T-helper 1 cell (primary cell): Measurements from ENCODE around the gene WBP1L.

Experiments used
- DNase-seq, 5 donors: peaks; one replicate each; pipeline ENCODE4 v3.0.0-alpha.2; 2012 to 2020

Gene WBP1L

GRCh38 chr10:102759497-102760210, 15.9 kb downstream of the WBP1L start:
- DNase-seq = no peak

DNA sequence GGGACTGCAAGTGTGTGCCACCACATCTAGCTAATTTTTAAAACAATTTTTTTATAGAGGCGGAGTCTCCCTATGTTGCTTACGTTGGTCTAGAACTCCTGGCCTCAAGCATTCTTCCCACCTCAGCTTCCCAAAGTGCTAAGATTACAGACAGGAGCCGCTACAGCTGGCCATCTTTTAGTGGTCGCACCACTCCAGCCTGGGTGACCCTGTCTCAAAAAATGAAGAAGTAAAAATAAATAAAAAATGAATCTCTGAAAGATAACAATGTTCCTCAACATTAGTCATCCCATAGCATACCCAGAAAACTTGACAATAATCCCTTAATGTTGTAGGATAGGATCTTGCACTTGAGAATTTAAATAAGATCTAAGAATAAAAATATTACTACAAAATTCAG, 18.2 kb downstream of the WBP1L start:
- no peak for DNase-seq

DNA sequence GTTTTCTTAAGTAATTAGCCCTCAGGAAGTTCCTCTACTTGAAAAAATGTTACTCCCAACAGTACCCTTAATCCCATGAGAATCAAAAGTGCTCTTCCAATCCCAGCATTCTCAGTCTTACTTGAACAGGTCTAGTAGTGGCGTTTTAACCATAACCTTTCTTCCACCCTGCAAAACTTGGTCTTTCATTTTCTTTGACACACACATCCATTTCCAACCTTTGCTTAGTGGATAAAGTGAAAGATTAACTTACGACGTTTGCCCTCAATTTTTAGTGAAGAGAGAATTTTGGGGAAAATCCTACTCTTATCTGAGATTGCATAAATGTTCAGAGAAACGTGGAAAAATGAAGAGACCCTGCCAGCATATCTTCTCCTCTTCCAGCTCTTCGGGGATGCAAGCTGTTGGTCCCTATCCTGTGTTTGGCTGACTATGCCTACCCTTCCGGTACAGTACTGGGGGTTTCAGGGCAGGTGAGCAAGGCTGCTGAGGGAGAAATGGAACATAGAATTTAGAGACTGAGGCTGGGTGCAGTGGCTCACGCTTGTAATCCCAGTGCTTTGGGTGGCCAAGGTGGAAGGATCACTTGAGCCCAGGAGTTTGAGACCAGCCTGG, 18.8 kb downstream of the WBP1L start:
- no peak for DNase-seq

GRCh38 chr10:102763037-102763607, 19.4 kb downstream of the WBP1L start:
- no peak for DNase-seq

DNA sequence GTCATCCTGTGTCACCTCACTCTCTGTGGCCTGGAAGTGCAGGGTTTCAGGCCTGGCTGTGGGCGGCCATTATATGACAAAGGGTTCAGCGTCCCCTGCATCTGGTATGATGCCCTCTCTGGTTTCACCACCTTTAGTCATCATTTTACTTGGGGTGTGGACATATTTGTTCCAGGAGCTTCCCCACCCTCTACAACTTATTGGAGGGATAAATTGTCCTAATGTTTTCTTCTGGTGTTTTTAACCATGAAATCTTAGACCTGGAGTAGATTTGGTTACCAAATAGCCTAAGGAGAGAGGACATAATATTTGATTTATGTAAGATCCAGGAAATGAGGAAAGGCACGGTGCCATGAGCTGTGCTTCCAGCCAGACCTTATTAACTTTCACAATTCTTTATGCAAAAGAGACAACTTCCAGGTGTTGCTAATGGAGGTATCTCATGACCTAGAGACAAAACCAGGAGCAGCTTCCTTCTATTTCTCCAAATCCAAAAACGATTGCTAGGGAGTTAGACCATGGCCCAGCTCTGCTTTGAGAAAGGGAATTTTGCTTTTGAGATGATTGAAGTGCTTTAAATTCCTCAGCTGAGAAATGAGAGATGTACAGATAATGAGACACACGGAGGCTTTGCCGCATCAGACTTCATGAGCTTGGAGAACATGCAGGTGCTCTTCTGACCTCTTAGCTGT, 20.9 kb downstream of the WBP1L start:
- DNase-seq = no peak

DNA sequence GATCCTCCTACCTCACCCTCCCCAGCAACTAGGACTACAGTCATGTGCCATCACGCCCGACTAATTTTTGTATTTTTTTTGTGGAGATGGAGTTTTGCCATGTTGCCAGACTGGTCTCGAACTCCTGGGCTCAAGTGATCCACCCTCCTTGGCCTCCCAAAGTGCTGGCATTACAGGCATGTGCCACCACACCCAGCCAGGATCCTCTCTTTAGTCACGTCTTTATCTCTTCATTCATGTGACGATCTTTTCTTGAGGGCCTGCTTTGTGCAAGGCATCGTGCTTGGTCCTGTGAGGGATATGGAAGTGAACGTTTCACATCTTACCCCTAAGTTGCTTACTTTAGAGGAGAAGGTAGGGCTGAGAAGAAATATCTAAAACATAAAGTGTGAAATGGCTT, 21.6 kb downstream of the WBP1L start:
- no peak for DNase-seq

DNA sequence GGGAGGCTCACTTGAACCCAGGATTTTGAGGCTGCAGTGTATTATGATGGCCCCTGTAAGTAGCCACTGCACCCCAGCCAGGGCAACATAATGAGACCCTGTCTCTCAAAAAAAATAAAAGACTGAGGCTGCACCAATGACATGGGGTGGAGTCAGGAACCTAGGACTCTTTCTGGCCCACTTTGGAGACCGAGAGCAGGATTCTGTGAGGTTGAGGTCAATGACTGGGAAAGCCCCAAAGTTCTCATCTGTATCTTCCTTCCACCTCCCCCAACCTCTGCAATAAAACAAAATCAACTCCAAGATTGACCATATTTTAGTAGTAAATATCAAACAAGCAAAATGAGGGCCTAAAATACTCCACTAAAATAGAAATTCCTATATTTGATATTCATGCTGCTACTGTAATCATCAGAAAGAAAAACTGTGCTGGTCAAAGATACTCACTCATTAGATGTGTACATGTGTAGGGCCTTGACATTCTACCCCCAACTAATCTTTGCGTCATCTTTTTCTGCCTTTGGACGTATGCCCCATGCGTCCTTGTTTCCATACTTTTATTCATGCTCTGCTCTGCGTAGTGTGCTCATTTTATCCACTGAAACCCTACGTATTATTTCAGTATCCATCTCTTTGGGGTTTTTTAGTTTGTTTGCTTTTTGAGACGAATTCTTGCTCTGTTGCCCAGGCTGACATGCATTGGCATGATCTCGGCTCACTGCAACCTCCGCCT, 23.8 kb downstream of the WBP1L start:
- no peak for DNase-seq

DNA sequence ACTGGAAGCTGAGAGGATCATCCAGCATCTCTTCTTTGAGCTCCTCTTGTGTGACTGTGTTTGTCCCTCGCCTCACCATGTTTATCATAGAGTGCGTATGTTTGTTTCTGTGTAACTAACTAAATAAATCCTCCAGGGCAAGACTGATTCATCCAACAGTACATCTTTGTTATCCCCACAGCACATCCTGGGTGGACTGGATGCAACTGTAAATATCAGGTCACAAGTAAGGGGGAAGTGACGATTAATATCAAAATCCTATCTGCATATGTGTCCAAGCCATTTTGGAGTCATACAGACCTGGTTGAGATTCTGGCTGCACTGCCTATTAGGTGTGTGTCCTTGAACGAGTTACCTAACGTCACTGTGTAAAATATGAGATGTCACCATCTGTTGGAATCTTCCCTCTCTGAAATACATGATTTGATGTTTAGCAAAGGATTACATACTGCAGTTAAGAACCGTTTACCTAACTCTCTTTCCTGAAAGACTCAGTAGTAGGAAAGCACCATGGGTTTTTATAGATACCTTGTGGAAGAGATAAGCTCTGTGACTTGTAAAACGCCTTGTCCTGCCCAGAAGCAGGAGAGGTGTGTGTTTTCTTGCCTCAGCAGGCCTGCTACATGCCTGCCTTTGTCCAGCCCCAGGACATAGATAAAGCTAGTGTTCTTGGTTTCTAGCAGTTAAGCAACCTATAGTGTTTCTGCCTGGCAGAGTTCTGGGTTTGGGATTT, 25.8 kb downstream of the WBP1L start:
- no peak for DNase-seq

- no peak for DNase-seq
These were observed 26.3 kb downstream of the WBP1L start for GRCh38 chr10:102770108-102770482.

GRCh38 chr10:102770792-102771191, 27.0 kb downstream of the WBP1L start:
- no peak for DNase-seq

GRCh38 chr10:102773320-102773719, 29.6 kb downstream of the WBP1L start:
- no peak for DNase-seq

DNA sequence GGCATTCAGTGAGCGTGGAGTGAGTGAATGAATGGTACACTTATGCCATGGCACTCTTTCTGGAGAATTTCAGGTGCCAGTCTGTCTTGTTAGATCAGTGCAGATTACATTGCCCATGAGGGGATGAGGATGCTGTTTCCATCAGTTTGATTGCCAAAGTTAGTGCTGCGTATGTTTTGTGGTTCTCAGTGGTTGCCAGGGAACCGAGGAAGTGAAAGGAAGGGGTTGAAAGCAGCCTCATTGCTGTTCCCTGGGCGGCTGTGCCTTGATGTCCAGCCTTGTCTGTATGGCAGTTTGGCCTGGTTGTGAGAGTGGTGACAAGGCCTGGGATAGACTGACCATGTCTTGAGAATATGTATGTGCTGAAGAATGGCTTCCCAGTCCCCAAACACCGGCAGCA, 30.2 kb downstream of the WBP1L start:
- peak in 1 of 5 donors; percentile 15 for DNase-seq

- no peak for DNase-seq
These were observed 31.6 kb downstream of the WBP1L start for GRCh38 chr10:102775201-102775934.

DNA sequence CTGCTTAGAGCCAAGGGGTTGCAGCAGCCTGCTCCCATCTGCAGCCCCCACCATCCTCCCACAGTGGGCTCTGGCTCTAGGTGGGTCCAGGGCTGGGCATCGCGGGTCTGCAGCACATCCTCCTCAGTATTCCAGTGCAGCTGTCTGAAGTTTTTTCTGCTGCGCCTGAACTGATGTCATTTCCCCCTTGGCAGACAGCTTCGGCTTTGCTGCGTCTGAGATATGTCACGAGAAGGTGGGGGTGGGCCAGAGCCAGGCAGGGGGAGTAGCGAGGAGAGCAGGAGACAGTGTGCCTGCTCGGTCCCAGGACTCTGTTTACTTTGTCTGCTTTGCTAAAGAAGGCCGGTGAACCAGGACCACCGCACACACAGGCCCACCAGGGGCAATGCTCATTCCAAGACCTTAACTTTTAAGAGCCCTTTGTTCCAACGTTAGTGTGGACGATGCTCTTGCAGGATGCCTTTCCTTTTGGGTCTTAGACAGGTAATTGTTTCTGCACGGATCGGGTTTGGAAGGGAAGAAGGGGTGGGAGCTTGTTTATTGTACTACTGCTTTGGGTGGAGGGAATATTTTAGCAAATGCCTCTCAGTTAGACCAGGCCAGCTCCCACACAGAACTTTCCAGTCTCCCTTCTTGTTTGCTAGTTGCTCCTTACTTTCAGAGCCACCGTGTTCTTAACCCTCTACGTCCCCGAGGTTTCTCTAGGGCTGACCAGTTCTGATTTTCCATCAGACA, 32.4 kb downstream of the WBP1L start:
- no peak for DNase-seq

DNA sequence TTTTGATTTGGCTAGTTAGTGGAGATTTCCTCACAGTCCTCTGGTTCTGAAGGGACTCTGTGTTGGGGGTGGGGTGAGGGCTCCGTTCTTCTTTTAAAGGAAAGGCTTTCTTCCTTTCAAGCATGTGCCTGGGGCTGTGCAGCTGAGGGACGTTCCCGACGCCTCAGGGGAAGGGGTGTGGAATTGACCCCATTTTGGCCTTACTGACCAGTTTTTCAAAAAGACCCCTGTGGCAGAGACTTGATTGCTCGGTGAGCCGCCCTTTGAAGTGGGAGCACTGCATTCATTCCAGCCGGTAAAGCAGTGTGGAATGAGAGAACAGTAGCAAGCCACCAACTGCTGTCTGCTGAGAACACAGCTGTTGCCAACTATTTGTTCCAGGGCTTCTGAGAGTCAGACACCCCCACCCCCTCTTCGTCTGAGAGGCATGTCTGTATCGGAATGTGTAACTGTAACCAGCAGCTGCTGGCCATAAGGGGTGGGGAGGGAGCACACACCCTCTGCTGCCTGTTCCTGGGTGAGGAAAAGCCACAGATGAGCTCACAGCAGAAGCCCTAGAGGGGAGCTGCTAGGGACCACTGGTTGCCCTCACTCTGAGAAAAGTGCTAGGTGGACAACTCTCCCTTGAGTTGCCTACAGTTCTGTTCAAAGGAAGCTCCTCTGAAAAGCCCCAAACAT, 33.2 kb downstream of the WBP1L start:
- no peak for DNase-seq

DNA sequence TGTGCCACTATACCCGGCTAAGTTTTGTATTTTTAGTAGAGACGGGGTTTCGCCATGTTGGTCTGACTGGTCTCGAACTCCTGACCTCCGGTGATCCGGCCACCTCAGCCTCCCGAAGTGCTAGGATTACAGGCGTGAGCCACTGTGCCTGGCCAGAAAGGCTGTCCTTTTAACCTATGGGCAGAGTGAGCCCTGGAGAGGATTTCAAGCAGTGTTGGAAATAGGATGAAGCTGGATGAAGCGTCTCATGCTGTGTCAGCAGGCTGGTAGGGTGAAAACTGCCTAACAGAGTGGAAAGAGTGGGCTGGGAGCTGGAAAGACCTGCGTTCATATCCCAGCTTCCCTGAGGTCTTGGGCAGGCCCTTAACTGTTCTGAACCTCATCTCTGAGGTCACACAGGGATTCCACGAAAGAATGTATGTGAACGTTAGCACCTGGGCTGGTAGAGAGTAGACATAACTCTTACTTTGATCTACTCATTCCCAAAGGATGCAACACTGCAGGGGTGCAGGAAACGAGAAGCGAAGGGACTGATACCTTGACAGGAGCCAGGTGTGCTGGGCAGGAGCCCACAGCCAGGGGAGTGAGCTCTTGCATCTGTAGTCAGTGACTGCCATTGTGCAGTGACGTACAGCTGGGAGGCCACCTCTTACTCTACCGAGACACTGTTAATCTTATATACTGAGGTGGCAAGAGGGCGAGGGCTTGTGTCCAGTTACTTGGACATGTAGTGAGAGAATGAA, 34.1 kb downstream of the WBP1L start:
- no peak for DNase-seq

DNA sequence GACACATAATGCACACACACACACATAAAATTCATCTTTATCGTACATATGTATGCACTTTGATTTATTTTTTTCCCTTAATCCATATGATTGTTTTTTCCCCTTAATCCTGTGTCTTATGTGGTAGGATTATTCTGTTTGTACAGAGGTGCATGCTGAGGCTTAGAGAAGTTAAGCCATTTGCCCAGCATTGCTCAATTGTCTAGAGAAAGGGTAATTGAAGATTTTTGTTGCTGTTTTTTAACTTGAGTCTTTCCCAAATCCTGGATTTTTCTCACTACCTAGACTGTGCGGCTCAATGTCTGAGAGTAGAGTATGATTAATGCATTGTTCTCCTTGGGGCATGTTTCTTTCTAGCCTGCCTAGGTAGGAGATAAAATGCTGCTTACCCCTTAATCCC, 35.0 kb downstream of the WBP1L start:
- no peak for DNase-seq

DNA sequence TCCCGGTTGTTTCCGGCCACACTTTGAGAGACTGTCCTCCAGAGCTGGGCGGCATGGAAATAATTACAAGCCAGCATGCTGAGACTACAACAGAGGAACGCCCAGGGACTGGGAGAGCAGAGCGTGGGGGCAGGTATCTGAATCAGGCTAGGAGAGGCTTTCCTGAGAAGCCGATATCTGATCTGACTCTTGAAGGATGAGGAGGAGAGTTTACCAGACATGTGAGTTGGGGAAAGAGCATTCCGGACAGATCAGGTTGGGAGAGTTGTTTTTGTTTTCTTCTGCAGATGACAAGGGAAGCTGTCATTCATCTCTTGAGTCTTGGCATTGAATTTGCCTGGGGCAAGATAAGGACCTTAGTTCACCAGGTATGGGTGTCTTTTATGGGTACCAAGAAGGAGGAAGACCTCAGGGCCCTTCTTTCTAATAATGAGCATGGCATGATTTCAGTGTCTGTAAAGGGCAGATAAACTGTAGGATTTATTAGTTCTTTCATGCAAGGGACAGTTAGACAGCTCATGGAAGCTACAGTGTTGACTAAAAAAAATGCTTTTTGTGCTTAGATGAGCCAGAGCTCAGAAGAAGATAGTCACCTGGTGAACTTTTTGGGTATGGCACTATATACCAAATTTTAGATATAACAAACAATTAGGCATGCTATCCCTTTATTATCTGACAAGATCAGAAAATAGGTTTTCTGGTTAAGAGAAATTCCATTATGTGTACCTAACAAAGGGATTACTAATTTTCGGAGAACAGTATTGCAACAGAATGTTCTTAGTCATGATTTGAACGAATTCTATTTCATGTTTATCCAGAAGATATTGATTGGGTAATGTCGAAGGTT, 36.2 kb downstream of the WBP1L start:
- DNase-seq = no peak

GRCh38 chr10:102780527-102780808, 36.7 kb downstream of the WBP1L start:
- no peak for DNase-seq
